Keratinocyte (primary cell): ENCODE results near the gene NPS. TPM values are rescaled to one million over a fixed set of nuclear protein-coding genes. Genes with fewer than 3 reads are reported as not detected.

Experiments
- DNase-seq: peaks from one replicate; pipeline ENCODE4 v3.0.0-alpha.2; 2011; ENCODE audit warnings: low read depth, missing footprints, low spot score
- FAIRE-seq: peaks from 2 replicates; lab custom pipeline; 2011; peaks lifted over from hg19 to GRCh38; lab: Jason Lieb, UNC
- H2AFZ ChIP-seq: 2 replicates; pipeline ENCODE4 v1.6.0; 2012; ENCODE audit warnings: low read length, control low read depth, inconsistent platforms; ENCODE audit not compliant: control insufficient read depth
- H3K27ac ChIP-seq: 2 replicates; pipeline ENCODE4 v1.5.1; 2011; ENCODE audit warnings: low read length; ENCODE audit not compliant: control insufficient read depth, insufficient read depth
- H3K27me3 ChIP-seq: 3 replicates; pipeline ENCODE4 v1.6.0; 2011; ENCODE audit warnings: low read length; ENCODE audit not compliant: control insufficient read depth, insufficient read depth; ENCODE audit errors: extremely low read depth
- H3K36me3 ChIP-seq, 2 experiments: 2 replicates in 1 of 2; 3 replicates in 1 of 2; pipeline ENCODE4 v1.5.1; 2011; ENCODE audit warnings: low read length in 2 of 2, mild to moderate bottlenecking in 1 of 2; ENCODE audit not compliant: control insufficient read depth in 2 of 2, insufficient read depth in 2 of 2; ENCODE audit errors: extremely low read depth in 1 of 2
- H3K4me1 ChIP-seq: 3 replicates; pipeline ENCODE4 v1.5.1; 2011; ENCODE audit warnings: low read length; ENCODE audit not compliant: control insufficient read depth, insufficient read depth; ENCODE audit errors: extremely low read depth
- H3K4me2 ChIP-seq: 3 replicates; pipeline ENCODE4 v1.6.0; 2011; ENCODE audit warnings: low read depth, low read length; ENCODE audit not compliant: control insufficient read depth, insufficient read depth; ENCODE audit errors: extremely low read depth
- H3K4me3 ChIP-seq, 3 experiments: fragments of 200-600 bp in 1 of 3; sonication (generic) in 1 of 3; 2 replicates in 2 of 3; 3 replicates in 1 of 3; pipeline ENCODE4 v1.5.1; 2011 to 2016; ENCODE audit warnings: low read length in 3 of 3, mild to moderate bottlenecking in 3 of 3, control low read depth in 2 of 3, inconsistent platforms in 1 of 3, low read depth in 1 of 3, mixed read lengths in 1 of 3, mixed run types in 1 of 3, moderate library complexity in 1 of 3; ENCODE audit not compliant: control insufficient read depth in 2 of 3, insufficient read depth in 2 of 3; ENCODE audit errors: extremely low read depth in 1 of 3
- H3K79me2 ChIP-seq: 2 replicates; pipeline ENCODE4 v1.6.0; 2012; ENCODE audit warnings: low read length; ENCODE audit not compliant: control insufficient read depth, insufficient read depth
- H3K9ac ChIP-seq: 3 replicates; pipeline ENCODE4 v1.6.0; 2011; ENCODE audit warnings: low read length; ENCODE audit not compliant: control insufficient read depth, insufficient read depth; ENCODE audit errors: extremely low read depth
- H3K9me1 ChIP-seq: 3 replicates; pipeline ENCODE4 v1.6.0; 2011; ENCODE audit warnings: low read length; ENCODE audit not compliant: control insufficient read depth, insufficient read depth; ENCODE audit errors: extremely low read depth
- H3K9me3 ChIP-seq: 2 replicates; pipeline ENCODE4 v1.5.1; 2012; ENCODE audit warnings: low read depth, low read length; ENCODE audit not compliant: control insufficient read depth
- H4K20me1 ChIP-seq: 3 replicates; pipeline ENCODE4 v1.6.0; 2011; ENCODE audit warnings: low read length; ENCODE audit not compliant: control insufficient read depth, insufficient read depth; ENCODE audit errors: extremely low read depth
- CTCF ChIP-seq, 3 experiments: IDR thresholded peaks in 1 of 3; conservative IDR thresholded peaks in 1 of 3; optimal IDR thresholded peaks in 1 of 3; 2 replicates in 2 of 3; 3 replicates in 1 of 3; pipeline versions ENCODE3 to v1.5.1; 2011; ENCODE audit warnings: low read length in 3 of 3, mild to moderate bottlenecking in 3 of 3, moderate library complexity in 2 of 3, control low read depth in 1 of 3, inconsistent platforms in 1 of 3; ENCODE audit not compliant: insufficient read depth in 2 of 3; ENCODE audit errors: extremely low read depth in 1 of 3
- EZH2 ChIP-seq: IDR thresholded peaks from one replicate; pipeline ENCODE4 v1.6.1; 2012; ENCODE audit warnings: inconsistent platforms, mild to moderate bottlenecking, low read length, moderate library complexity
- dilution Hi-C: fragments of 300-500 bp; cut with MboI; formaldehyde crosslinking; loops from one replicate; pipeline ENCODE4 v1.7.0; 2020; ENCODE audit warnings: low sequenced_read_pairs; ENCODE audit not compliant: extremely low pct_ligation_motif_present
- polyA plus RNA-seq, 5 experiments: library from polyadenylated mRNA; depleted of rRNA in 3 of 5; stranded (reverse) in 3 of 5; stranded (forward) in 1 of 5; unstranded in 1 of 5; fragments of >200 nt; gene quantifications; 1 replicate in 1 of 5; 2 replicates in 3 of 5; 3 replicates in 1 of 5; pipeline versions ENCODE4 v1.2.1 to v1.2.3, GENCODE V29; 2011 to 2012; ENCODE audit warnings: missing spikeins in 2 of 5, low read depth in 1 of 5, low replicate concordance in 1 of 5

NPS gene
- polyA plus RNA-seq, 1 donor (not counting 4 experiments of a cell fraction or from before 2014, with no cell fraction given) = not detected

DNA sequence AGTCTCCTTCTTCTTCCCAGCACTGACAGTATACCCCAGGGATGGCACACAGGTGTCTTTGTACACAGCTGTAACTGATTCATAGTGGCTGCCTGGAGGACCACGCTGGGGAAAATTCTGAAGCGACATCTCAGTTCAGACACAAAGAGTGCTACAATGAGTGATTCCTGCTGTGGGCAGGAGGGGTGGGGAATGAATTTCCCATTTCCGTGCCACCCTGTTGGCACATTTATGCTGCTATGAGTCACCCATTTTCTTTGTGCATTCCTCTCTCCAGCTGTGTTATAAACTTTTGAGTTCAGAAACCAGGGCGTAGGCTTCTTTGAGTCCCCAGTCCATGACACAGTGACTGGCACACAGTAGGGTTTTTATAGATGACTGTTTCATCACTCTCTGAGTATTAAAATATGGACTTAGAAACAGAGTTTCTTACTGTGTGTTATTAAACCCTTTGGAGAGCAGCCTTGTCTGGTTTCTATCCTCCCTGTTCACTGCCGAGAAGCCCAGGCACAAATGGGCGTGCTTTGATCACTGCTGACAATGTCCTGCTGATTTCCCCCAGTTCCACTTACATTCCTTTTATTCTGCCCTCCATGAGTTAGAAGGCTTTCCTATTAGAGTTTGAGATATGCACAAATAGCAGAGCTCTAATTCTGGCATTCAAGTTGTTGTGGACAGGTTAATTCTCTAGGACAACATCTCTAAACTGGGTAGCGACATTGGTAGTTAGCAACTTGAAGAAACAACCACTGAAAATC is 24.0 kb upstream of the NPS start:
- no peak for FAIRE-seq
- no peak for DNase-seq
- H3K4me2 ChIP-seq = no peak overlapping the region

DNA sequence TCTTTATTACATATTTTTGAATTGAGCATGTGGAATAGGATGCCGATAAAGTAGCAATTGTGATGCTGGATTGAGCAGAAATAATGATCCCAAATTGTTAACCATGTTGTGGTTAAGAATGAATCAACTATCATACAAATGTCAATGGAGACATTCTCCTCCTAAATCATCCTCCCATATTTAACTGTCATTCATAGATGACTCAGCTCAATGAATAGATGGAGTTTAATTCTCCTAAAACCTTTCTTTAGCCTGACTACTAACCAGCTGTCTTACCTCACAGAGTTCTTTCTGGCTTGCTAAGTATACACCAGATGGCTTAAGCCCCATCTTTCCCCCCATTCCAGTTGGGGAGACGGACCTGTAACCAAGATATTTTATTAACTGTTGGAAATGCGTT is 23.4 kb upstream of the NPS start:
- H3K9me3 ChIP-seq = no peaks in the 10 kb centered on the region
- no peak overlapping the region for H3K4me2 ChIP-seq
- no peaks in the 10 kb centered on the region for H3K79me2 ChIP-seq
- FAIRE-seq (no peak), DNase-seq (no peak)
- no peaks in the 10 kb centered on the region for H3K9me1 ChIP-seq
- no peaks in the 10 kb centered on the region for H3K4me1 ChIP-seq
- no peaks in the 10 kb centered on the region for H3K27me3 ChIP-seq
- dilution Hi-C loops = no loop called here
- TF ChIP-seq CTCF (optimal IDR thresholded peaks at IDR 0.05 in 1 of 3, IDR thresholded peaks at IDR 0.05 in 1 of 3, conservative IDR thresholded peaks at IDR 0.05 in 1 of 3; ENCODE audit: extremely low read depth in 1 of 3, insufficient read depth in 2 of 3, low read length in 3 of 3) (no peak), EZH2 (no peak)
- H3K4me3 ChIP-seq = no peak overlapping the region
- no peak overlapping the region for H3K9ac ChIP-seq
- H3K36me3 ChIP-seq = no peaks in the 10 kb centered on the region
- H2AFZ ChIP-seq = no peak overlapping the region
- no peaks in the 10 kb centered on the region for H4K20me1 ChIP-seq
- no peak overlapping the region for H3K27ac ChIP-seq

More for the DNA sequence above, 24.0 kb upstream of the NPS start:
- no peaks in the 10 kb centered on the region for H4K20me1 ChIP-seq
- dilution Hi-C loops = no loop called here
- TF ChIP-seq EZH2 (no peak), CTCF (optimal IDR thresholded peaks at IDR 0.05 in 1 of 3, IDR thresholded peaks at IDR 0.05 in 1 of 3, conservative IDR thresholded peaks at IDR 0.05 in 1 of 3; ENCODE audit: extremely low read depth in 1 of 3, insufficient read depth in 2 of 3, low read length in 3 of 3) (no peak)
- H3K27me3 ChIP-seq = no peaks in the 10 kb centered on the region
- H3K9me3 ChIP-seq = no peaks in the 10 kb centered on the region
- no peaks in the 10 kb centered on the region for H3K79me2 ChIP-seq
- H3K9ac ChIP-seq = no peak overlapping the region
- no peaks in the 10 kb centered on the region for H3K9me1 ChIP-seq
- H2AFZ ChIP-seq = no peak overlapping the region
- H3K36me3 ChIP-seq = no peaks in the 10 kb centered on the region
- H3K4me3 ChIP-seq = no peak overlapping the region
- H3K27ac ChIP-seq = no peak overlapping the region
- H3K4me1 ChIP-seq = no peaks in the 10 kb centered on the region
